ENCODE results near the gene ATRAID. TPM values are rescaled to one million over a fixed set of nuclear protein-coding genes. Genes with fewer than 3 reads are reported as not detected.

ATRAID gene
- total and polyA plus RNA-seq, 10 of the 15 experiments (the other 5 are each of a cell fraction or from before 2014, with no cell fraction given), result 65.6 to 180 (median 120) TPM

DNA sequence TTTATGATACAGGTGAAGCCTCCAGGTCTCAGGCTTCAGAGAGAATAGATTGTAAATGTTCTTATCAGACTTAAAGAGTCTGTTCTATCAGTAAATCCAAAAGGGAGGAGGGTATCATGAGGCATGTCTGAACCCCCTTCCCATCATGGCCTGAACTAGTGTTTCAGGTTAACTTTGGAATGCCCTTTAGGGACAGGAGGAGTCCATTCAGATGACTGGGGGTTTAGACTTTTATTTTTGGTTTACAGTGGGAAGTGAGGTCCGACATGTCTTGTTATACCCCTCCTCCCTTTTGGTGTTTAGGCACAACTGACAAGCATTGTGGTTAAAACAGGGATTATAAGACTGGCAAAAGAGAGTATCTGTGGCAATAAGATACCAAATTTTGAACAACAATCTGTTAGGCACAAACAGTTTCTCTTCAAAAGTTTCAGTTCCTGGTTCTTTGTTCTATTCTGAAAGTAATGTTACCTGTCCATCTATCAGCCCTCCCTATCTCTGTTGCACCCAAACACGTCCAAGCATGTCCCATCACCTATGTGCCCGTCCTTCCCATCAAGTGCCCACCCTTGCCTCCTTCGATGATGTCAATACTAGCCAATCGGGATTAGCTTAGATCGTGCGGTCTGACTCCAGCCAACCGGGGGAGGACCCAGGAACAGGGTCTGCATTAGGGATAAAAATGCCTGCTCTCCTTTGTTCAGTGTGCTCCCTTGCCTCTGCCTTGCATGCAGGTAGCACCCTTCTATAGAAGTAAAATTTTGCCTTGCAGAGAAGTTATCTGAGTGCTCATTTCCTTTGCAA is 46.7 kb upstream of the ATRAID start (continued):
- TF ChIP-seq EGR1 (IDR thresholded peaks at IDR 0.05; ENCODE audit: borderline replicate concordance in 1 of 2, low read depth in 2 of 2, low read length in 2 of 2) (no peak), EZH2 (IDR thresholded peaks at IDR 0.05; ENCODE audit: borderline replicate concordance, control insufficient read depth, low read depth, low read length) (no peak), FOXM1 (IDR thresholded peaks at IDR 0.05; ENCODE audit: low read depth, low read length) (no peak), SIX5 (IDR thresholded peaks at IDR 0.05; ENCODE audit: low read depth, low read length, severe bottlenecking) (no peak), CBFB (IDR thresholded peaks at IDR 0.05; ENCODE audit: low read depth) (no peak)

DNA sequence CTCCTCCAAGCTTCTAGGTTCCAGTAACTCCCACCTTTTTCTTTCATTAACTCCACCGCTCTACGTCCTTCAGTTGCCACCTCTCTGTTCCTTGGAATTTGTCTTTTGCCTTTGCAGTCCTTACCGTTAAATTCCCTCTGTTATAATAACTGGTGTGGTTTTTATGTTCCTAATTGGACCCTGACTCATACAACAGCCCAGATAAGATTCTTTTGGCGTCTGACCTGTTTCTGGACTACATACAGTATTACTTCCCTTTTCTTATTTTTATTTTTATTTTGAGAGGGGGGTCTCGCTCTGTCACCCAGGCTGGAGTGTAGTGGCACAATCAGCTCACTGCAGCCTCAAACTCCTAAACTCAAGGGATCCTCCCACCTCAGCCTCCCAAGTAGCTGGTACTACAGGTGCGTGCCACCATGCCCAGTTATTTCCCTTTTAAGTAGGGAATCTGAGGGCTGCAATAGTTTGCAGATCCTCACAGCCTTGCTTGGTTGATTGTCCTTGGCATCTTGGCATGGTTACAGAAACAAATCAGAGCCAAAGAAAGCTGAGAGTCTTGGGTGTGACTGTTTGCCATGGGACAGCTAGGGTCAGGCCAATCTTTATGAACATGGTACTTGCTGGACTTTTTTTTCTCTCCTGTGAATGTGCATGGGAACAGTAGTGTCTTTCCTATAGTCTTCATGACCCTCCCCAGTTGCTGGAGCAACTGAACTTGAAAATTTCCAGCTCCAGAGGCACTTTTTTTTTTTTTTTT is 41.1 kb upstream of the ATRAID start:
- FAIRE-seq (no peak), DNase-seq (ENCODE audit: low read depth, low spot score) (no peak), ATAC-seq (peak; percentile 64)
- in situ Hi-C loops (cut with MboI), result no loop called here
- no peaks in the 10 kb centered on the region; a peak in 1 of 4 replicates for H3K27me3 ChIP-seq (replicated peaks in 1 of 2; ENCODE audit: control insufficient read depth in 2 of 2, insufficient read depth in 2 of 2, low read length in 1 of 2)
- intact Hi-C loops (cut with micrococcal nuclease; ENCODE audit: unreplicated experiment), result loop anchor here (10.0 kb wide), 1 partner anchor 114 kb away; the partner anchor contains the start of gene TRIM54
- BruUV-seq (replicated peaks), result no TSS peak
- ChIA-PET SMC1A (ENCODE audit: uncharacterized antibody, unreplicated experiment) (interaction anchor here (0.8 to 2.6 kb wide), 4 partner anchors 12 to 109 kb away, joined by 3 to 9 read pairs (median 6); no protein-coding TSS in a partner anchor), POLR2A (interaction anchor here (0.6 to 1.0 kb wide), 4 partner anchors 11 to 79 kb away, joined by 3 to 6 read pairs (median 4); no protein-coding TSS in a partner anchor), CTCF (interaction anchor here (0.6 to 2.6 kb wide), 21 partner anchors 11 to 322 kb away, joined by 3 to 20 read pairs (median 4); partner anchors contain the start of gene PREB), RAD21 (ENCODE audit: unreplicated experiment) (interaction anchor here (1.0 to 2.4 kb wide), 5 partner anchors 14 to 132 kb away, joined by 3 to 8 read pairs (median 6); no protein-coding TSS in a partner anchor)
- no peaks in the 10 kb centered on the region for H3K36me3 ChIP-seq (ENCODE audit: control insufficient read depth in 2 of 2, insufficient read depth in 2 of 2, low read length in 1 of 2)
- 17% methylated on average over 6 of the region's 6 CpGs for WGBS (ENCODE audit: insufficient coverage, insufficient replicate concordance, low lambda C conversion rate, missing lambda C conversion rate)
- H3K79me2 ChIP-seq (ENCODE audit: control insufficient read depth, insufficient read depth, low read length), result no peaks in the 10 kb centered on the region
- no peak overlapping the region for H3K4me2 ChIP-seq (ENCODE audit: control insufficient read depth, insufficient read depth)
- no peak overlapping the region for H3K27ac ChIP-seq (ENCODE audit: control insufficient read depth, insufficient read depth)
- H3K4me1 ChIP-seq (ENCODE audit: control insufficient read depth, insufficient read depth, low read length), result peaks cover 9% of the 10 kb centered on the region
- H3K4me3 ChIP-seq, result no peak overlapping the region
- H3K9ac ChIP-seq (ENCODE audit: control insufficient read depth, insufficient read depth, low read length), result no peak overlapping the region
- H3K9me3 ChIP-seq (replicated peaks; ENCODE audit: control insufficient read depth, insufficient read depth, low read length), result peaks cover 1% of the 10 kb centered on the region; the same call in 1 of the 3 replicates
- H4K20me1 ChIP-seq (ENCODE audit: control insufficient read depth, insufficient read depth), result no peaks in the 10 kb centered on the region
- no peak overlapping the region for H2AFZ ChIP-seq (ENCODE audit: control insufficient read depth, low read depth, low read length)
- TF ChIP-seq ZZZ3 (IDR thresholded peaks at IDR 0.05; ENCODE audit: control insufficient read depth, insufficient read length, low read depth) (no peak), CHD4 (IDR thresholded peaks at IDR 0.05) (no peak), ZBED1 (IDR thresholded peaks at IDR 0.05; ENCODE audit: borderline replicate concordance) (no peak), BMI1 (IDR thresholded peaks at IDR 0.05; ENCODE audit: borderline replicate concordance) (no peak), RFX5 (IDR thresholded peaks at IDR 0.05; ENCODE audit: low read depth, low read length) (no peak), KLF5 (IDR thresholded peaks at IDR 0.05; ENCODE audit: partially characterized antibody) (no peak), RBBP5 (conservative IDR thresholded peaks at IDR 0.05) (no peak), NR2F1 (conservative IDR thresholded peaks at IDR 0.05) (no peak), CBFB (IDR thresholded peaks at IDR 0.05; ENCODE audit: low read depth) (no peak), YBX1 (IDR thresholded peaks at IDR 0.05) (no peak)
- TF ChIP-seq, protein P1, sequence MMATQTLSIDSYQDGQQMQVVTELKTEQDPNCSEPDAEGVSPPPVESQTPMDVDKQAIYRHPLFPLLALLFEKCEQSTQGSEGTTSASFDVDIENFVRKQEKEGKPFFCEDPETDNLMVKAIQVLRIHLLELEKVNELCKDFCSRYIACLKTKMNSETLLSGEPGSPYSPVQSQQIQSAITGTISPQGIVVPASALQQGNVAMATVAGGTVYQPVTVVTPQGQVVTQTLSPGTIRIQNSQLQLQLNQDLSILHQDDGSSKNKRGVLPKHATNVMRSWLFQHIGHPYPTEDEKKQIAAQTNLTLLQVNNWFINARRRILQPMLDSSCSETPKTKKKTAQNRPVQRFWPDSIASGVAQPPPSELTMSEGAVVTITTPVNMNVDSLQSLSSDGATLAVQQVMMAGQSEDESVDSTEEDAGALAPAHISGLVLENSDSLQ (IDR thresholded peaks at IDR 0.05), result no peak
- TF ChIP-seq, protein P2, sequence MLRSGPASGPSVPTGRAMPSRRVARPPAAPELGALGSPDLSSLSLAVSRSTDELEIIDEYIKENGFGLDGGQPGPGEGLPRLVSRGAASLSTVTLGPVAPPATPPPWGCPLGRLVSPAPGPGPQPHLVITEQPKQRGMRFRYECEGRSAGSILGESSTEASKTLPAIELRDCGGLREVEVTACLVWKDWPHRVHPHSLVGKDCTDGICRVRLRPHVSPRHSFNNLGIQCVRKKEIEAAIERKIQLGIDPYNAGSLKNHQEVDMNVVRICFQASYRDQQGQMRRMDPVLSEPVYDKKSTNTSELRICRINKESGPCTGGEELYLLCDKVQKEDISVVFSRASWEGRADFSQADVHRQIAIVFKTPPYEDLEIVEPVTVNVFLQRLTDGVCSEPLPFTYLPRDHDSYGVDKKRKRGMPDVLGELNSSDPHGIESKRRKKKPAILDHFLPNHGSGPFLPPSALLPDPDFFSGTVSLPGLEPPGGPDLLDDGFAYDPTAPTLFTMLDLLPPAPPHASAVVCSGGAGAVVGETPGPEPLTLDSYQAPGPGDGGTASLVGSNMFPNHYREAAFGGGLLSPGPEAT (IDR thresholded peaks at IDR 0.05; ENCODE audit: low read depth), result no peak
- TF ChIP-seq, protein P3, sequence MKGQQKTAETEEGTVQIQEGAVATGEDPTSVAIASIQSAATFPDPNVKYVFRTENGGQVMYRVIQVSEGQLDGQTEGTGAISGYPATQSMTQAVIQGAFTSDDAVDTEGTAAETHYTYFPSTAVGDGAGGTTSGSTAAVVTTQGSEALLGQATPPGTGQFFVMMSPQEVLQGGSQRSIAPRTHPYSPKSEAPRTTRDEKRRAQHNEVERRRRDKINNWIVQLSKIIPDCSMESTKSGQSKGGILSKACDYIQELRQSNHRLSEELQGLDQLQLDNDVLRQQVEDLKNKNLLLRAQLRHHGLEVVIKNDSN (IDR thresholded peaks at IDR 0.05; ENCODE audit: borderline replicate concordance, extremely low read length, insufficient read depth, low read depth, low read length), result no peak

Measured in GM12878 (cell line).